ENCODE data around the gene NDUFV1. TPM values are rescaled to one million over a fixed set of nuclear protein-coding genes. Genes with fewer than 3 reads are reported as not detected.
A peak's percentile ranks its signal among the peaks of the same experiment; 100 is the strongest.

The NDUFV1 gene
- polyA plus RNA-seq, 1 of the 3 experiments (the other 2 are of a cell fraction), result 278 TPM

DNA sequence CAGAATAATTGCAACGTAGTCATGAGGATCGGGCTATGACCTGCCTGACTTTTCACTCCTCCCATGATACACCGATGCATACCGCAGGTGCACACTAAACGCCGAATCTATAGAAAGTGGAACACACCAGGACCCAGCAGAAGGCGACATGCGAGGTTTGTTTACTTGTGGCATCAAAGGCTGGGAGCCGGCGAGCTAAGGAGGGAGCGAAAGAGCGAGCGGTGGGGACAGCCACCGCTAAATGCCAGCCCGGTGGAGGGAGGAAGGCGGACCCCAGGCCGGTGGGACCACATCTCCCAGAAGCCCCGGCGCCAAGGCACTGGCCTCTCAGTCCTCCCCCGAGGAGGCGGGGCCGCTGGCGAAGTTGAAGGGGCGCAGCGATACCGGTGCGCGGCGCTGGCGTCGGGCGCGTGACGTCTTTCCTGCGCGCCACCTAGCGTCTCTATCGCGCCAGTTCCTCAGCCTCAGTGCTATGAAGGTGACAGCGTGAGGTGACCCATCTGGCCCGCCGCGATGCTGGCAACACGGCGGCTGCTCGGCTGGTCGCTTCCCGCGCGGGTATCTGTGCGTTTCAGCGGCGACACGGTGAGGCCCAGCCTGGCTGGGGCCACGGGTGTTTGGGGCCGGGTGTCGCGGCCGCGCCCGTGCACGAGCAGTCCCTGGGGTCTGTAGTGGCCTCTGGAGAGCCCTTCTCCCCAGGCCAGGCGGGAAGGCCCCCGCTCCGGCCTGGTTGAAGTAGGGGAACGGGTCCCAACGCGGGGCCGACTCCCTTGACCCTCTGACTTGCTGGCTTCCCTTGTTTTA, at the start of gene NDUFV1 (continued):
- TF ChIP-seq, protein P1, sequence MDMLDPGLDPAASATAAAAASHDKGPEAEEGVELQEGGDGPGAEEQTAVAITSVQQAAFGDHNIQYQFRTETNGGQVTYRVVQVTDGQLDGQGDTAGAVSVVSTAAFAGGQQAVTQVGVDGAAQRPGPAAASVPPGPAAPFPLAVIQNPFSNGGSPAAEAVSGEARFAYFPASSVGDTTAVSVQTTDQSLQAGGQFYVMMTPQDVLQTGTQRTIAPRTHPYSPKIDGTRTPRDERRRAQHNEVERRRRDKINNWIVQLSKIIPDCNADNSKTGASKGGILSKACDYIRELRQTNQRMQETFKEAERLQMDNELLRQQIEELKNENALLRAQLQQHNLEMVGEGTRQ (IDR thresholded peaks at IDR 0.05; ENCODE audit: borderline replicate concordance, low read depth, low read length), result peak; percentile 4; the same call in 1 of the 2 replicates
- TF ChIP-seq, protein P2, sequence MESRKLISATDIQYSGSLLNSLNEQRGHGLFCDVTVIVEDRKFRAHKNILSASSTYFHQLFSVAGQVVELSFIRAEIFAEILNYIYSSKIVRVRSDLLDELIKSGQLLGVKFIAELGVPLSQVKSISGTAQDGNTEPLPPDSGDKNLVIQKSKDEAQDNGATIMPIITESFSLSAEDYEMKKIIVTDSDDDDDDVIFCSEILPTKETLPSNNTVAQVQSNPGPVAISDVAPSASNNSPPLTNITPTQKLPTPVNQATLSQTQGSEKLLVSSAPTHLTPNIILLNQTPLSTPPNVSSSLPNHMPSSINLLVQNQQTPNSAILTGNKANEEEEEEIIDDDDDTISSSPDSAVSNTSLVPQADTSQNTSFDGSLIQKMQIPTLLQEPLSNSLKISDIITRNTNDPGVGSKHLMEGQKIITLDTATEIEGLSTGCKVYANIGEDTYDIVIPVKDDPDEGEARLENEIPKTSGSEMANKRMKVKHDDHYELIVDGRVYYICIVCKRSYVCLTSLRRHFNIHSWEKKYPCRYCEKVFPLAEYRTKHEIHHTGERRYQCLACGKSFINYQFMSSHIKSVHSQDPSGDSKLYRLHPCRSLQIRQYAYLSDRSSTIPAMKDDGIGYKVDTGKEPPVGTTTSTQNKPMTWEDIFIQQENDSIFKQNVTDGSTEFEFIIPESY (IDR thresholded peaks at IDR 0.05; ENCODE audit: borderline replicate concordance, low read depth), result no peak
- TF ChIP-seq GABPA (IDR thresholded peaks at IDR 0.05; ENCODE audit: low read depth) (peak; percentile 85), ELF1 (IDR thresholded peaks at IDR 0.05) (peak; percentile 47; the same call in 1 of the 2 replicates), FOXM1 (IDR thresholded peaks at IDR 0.05; ENCODE audit: low read depth) (no peak)
- TF ChIP-seq, protein P3, sequence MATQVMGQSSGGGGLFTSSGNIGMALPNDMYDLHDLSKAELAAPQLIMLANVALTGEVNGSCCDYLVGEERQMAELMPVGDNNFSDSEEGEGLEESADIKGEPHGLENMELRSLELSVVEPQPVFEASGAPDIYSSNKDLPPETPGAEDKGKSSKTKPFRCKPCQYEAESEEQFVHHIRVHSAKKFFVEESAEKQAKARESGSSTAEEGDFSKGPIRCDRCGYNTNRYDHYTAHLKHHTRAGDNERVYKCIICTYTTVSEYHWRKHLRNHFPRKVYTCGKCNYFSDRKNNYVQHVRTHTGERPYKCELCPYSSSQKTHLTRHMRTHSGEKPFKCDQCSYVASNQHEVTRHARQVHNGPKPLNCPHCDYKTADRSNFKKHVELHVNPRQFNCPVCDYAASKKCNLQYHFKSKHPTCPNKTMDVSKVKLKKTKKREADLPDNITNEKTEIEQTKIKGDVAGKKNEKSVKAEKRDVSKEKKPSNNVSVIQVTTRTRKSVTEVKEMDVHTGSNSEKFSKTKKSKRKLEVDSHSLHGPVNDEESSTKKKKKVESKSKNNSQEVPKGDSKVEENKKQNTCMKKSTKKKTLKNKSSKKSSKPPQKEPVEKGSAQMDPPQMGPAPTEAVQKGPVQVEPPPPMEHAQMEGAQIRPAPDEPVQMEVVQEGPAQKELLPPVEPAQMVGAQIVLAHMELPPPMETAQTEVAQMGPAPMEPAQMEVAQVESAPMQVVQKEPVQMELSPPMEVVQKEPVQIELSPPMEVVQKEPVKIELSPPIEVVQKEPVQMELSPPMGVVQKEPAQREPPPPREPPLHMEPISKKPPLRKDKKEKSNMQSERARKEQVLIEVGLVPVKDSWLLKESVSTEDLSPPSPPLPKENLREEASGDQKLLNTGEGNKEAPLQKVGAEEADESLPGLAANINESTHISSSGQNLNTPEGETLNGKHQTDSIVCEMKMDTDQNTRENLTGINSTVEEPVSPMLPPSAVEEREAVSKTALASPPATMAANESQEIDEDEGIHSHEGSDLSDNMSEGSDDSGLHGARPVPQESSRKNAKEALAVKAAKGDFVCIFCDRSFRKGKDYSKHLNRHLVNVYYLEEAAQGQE (IDR thresholded peaks at IDR 0.05; ENCODE audit: low read depth, low read length), result no peak

DNA sequence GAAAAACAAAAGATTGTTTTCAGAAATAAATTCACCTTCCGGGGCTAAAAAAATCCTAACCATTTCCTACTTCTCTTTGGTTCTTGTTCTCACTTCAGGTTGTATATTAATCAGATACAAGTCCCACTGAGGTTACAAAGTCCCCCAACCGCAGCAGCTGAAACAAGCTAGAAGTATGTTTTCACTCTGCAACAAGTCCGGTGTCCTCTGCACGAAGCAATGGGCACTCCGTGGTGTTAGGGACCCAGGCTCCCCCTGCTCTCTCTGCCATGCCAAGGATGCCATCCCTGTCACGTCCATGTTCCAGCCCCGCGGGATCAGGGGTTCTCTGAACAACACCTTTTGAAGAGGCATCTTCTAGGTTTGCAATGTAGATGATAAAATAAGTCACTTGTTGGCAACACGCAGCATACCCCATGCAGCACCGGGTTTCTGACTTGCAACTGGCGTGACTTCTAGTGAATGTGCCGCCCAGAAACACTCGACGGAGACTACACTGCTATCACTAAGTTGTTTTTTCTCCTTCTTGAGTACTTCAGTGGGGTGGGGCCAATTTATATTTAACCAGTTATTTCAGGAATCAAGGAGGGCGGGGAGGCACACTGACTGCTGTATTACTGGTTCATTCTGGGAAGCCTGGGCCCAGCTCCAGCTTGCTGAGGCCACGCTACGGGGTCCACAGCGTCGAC, 48.5 kb upstream of the NDUFV1 start:
- Histone ChIP-seq H2AFZ (ENCODE audit: low read depth) (no peak overlapping the region), H3K36me3 (replicated peaks in 1 of 2; ENCODE audit: control insufficient read depth in 1 of 2, insufficient read depth in 2 of 2, low read length in 1 of 2) (no peaks in the 10 kb centered on the region), H3K27ac (ENCODE audit: low read depth in 2 of 2, low read length in 1 of 2) (no peak overlapping the region), H3K9me2 (no peaks in the 10 kb centered on the region), H3K9me3 (no peaks in the 10 kb centered on the region), H3K9ac (no peak overlapping the region), H3K4me3 (ENCODE audit: low read depth in 2 of 2, low read length in 1 of 2) (no peak overlapping the region), H3K4me2 (no peak overlapping the region), H3K4me1 (ENCODE audit: control insufficient read depth in 1 of 2, insufficient read depth in 2 of 2, low read depth in 1 of 2, low read length in 1 of 2) (peaks cover 0 to 3% of the 10 kb centered on the region in 2 experiments; a peak in 1 of 4 replicates), H3K79me2 (ENCODE audit: insufficient read depth) (no peaks in the 10 kb centered on the region), H3F3A (replicated peaks; ENCODE audit: insufficient read depth) (peaks cover 3% of the 10 kb centered on the region), H4K20me1 (ENCODE audit: insufficient read depth) (no peaks in the 10 kb centered on the region), H3K27me3 (ENCODE audit: insufficient read depth) (no peaks in the 10 kb centered on the region)
- no peak for TF ChIP-seq ELF1 (IDR thresholded peaks at IDR 0.05)
- no peak for TF ChIP-seq NRF1 (IDR thresholded peaks at IDR 0.05; ENCODE audit: low read depth, low read length)
- TF ChIP-seq, protein P4, sequence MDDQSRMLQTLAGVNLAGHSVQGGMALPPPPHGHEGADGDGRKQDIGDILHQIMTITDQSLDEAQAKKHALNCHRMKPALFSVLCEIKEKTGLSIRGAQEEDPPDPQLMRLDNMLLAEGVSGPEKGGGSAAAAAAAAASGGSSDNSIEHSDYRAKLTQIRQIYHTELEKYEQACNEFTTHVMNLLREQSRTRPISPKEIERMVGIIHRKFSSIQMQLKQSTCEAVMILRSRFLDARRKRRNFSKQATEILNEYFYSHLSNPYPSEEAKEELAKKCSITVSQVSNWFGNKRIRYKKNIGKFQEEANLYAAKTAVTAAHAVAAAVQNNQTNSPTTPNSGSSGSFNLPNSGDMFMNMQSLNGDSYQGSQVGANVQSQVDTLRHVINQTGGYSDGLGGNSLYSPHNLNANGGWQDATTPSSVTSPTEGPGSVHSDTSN (IDR thresholded peaks at IDR 0.05), result no peak
- TF ChIP-seq, protein P2 (IDR thresholded peaks at IDR 0.05; ENCODE audit: borderline replicate concordance, low read depth), result no peak
- TF ChIP-seq, protein P5, sequence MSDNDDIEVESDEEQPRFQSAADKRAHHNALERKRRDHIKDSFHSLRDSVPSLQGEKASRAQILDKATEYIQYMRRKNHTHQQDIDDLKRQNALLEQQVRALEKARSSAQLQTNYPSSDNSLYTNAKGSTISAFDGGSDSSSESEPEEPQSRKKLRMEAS (IDR thresholded peaks at IDR 0.05; ENCODE audit: low read depth), result no peak
- no peak for TF ChIP-seq FOXM1 (IDR thresholded peaks at IDR 0.05; ENCODE audit: low read depth)
- POLR2A ChIA-PET, result no interaction called here
- CTCF ChIA-PET, result interaction anchor here (5.4 kb wide), 1 partner anchor 15 kb away, joined by 30 read pairs; no protein-coding TSS in a partner anchor
- no peak for DNase-seq
- WGBS (ENCODE audit: low lambda C conversion rate), result 80% methylated on average over 19 of the region's 19 CpGs
